ENCODE data around the gene NGEF.

DNA sequence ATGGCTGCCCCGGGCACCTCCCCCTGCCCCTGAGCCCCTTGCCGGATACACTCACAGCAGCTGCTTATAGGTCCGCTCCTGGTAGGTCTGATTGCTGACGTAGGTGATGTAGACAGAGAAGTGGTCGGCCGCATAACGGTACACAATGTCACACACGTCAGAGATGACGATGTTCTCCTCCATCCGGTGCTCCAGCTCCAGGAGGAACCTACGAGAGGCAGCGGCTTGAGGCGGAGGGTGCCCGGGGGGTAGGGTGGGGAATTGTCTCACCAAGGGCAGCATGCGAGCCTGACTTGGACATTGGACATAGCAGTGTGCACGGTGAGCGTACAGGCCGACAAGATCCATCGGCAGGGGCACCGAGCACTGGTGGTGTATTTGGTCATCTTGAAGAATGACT, 120.2 kb downstream of the NGEF start:
- TF ChIP-seq POLR2A (IDR thresholded peaks at IDR 0.05) (no peak), CTCF (IDR thresholded peaks at IDR 0.05) (no peak)
